ENCODE results near the gene PARVB.

PARVB gene

GRCh38 chr22:44219101-44219870, 195.2 kb downstream of the PARVB start:
- no peak for DNase-seq (ENCODE audit: low spot score)

GRCh38 chr22:44220727-44221680, 196.9 kb downstream of the PARVB start:
- no peak for DNase-seq (ENCODE audit: low spot score)

- no peak for DNase-seq (ENCODE audit: low spot score)
Observed at GRCh38 chr22:44221710-44222475, 197.8 kb downstream of the PARVB start.

Data from Ammon's horn (tissue), 1 donor.